OCI-LY7 (cell line): ENCODE data around the gene SLC5A9. TPM values are rescaled to one million over a fixed set of nuclear protein-coding genes. Genes with fewer than 3 reads are reported as not detected.
"Not testable (repeated sequence)": the region's sequence is repeated elsewhere in the genome, so short reads cannot be mapped to it uniquely, and the experiment has no call there.

Source experiments
- BruUV-seq: library from RNA; stranded (reverse); fragments of 400-500 nt; replicated peaks from 2 replicates; lab custom pipeline; 2021; lab: Mats Ljungman, UMichigan
- CTCF ChIA-PET: fragments of 300-600 bp; sonication (Branson Sonifier 250); formaldehyde crosslinking; loops from one replicate; lab custom pipeline; 2022; ENCODE audit warnings: antibody characterized with exemption; ENCODE audit not compliant: unreplicated experiment; lab: Charles Lee
- POLR2A ChIA-PET: fragments of 300-600 bp; sonication (Branson Sonifier 250); formaldehyde crosslinking; loops from one replicate; lab custom pipeline; 2022; ENCODE audit warnings: antibody characterized with exemption; lab: Charles Lee
- DNase-seq: peaks from one replicate; pipeline ENCODE4 v3.0.0-alpha.2; 2015; ENCODE audit warnings: low spot score
- H2AFZ ChIP-seq: fragments of 200-600 bp; sonication (generic), shearing (Covaris generic); 2 replicates; pipeline ENCODE4 v1.6.1; 2014; ENCODE audit warnings: mild to moderate bottlenecking, antibody characterized with exemption, low read length, moderate library complexity
- H3K27ac ChIP-seq: fragments of 200-600 bp; sonication (generic); 2 replicates; pipeline ENCODE4 v1.5.1; 2014; ENCODE audit warnings: mixed run types, low read depth, mild to moderate bottlenecking, moderate library complexity, low read length, inconsistent platforms; ENCODE audit not compliant: poor library complexity, severe bottlenecking
- H3K36me3 ChIP-seq: fragments of 200-600 bp; sonication (generic); 2 replicates; pipeline ENCODE4 v1.6.1; 2014; ENCODE audit warnings: mild to moderate bottlenecking, antibody characterized with exemption, low read length, moderate library complexity, mixed read lengths; ENCODE audit not compliant: insufficient read depth
- H3K4me1 ChIP-seq: fragments of 200-600 bp; sonication (generic); 2 replicates; pipeline ENCODE4 v1.5.1; 2014; ENCODE audit warnings: mild to moderate bottlenecking, low read length; ENCODE audit not compliant: insufficient read depth, poor library complexity, severe bottlenecking
- H3K4me2 ChIP-seq: fragments of 200-600 bp; sonication (generic); 2 replicates; pipeline ENCODE4 v1.6.1; 2014; ENCODE audit warnings: mild to moderate bottlenecking, low read length
- H3K4me3 ChIP-seq: fragments of 200-600 bp; sonication (generic); 2 replicates; pipeline ENCODE4 v1.5.1; 2014; ENCODE audit warnings: mild to moderate bottlenecking, low read depth, low read length; ENCODE audit not compliant: poor library complexity, severe bottlenecking
- H3K79me2 ChIP-seq: fragments of 200-600 bp; sonication (generic); 2 replicates; pipeline ENCODE4 v1.6.1; 2016; ENCODE audit warnings: low read depth, mild to moderate bottlenecking, low read length, moderate library complexity, mixed read lengths; ENCODE audit not compliant: insufficient read depth
- H3K9me2 ChIP-seq: fragments of 200-600 bp; sonication (generic); 2 replicates; pipeline ENCODE4 v1.6.1; 2016; ENCODE audit warnings: mild to moderate bottlenecking, low read length, mixed read lengths; ENCODE audit not compliant: insufficient read depth
- H3K9me3 ChIP-seq: fragments of 200-600 bp; sonication (generic); 2 replicates; pipeline ENCODE4 v1.6.1; 2014; ENCODE audit warnings: mild to moderate bottlenecking, mixed run types, low read length, mixed read lengths
- H4K20me1 ChIP-seq: fragments of 200-600 bp; sonication (generic); 2 replicates; pipeline ENCODE4 v1.6.1; 2014; ENCODE audit warnings: mild to moderate bottlenecking, antibody characterized with exemption, low read length, moderate library complexity, mixed read lengths; ENCODE audit not compliant: insufficient read depth
- EZH2phosphoT487 ChIP-seq: fragments of 200-600 bp; sonication (generic); IDR thresholded peaks from 2 replicates; pipeline ENCODE4 v1.6.1; 2018; ENCODE audit warnings: low read depth, borderline replicate concordance, mild to moderate bottlenecking, mixed run types, antibody characterized with exemption, low read length, moderate library complexity, mixed read lengths
- intact Hi-C: fragments of 100-400 bp; cut with micrococcal nuclease; formaldehyde crosslinking; loops from one replicate; pipeline ENCODE4 v1.10.0; 2022; ENCODE audit not compliant: unreplicated experiment
- total RNA-seq, 2 experiments: library from RNA; depleted of rRNA in 1 of 2; stranded (reverse); fragments of >200 nt in 1 of 2; shearing (Covaris generic) in 1 of 2; gene quantifications; 2 replicates each; pipeline ENCODE4 v1.2.3, GENCODE V29; 2014 to 2022
- TF ChIP-seq, protein P1 (sequence below): fragments of 200-600 bp; sonication (generic); conservative IDR thresholded peaks from 2 replicates; pipeline ENCODE4 v1.5.1; 2014; ENCODE audit warnings: mild to moderate bottlenecking, antibody characterized with exemption, low read length, moderate library complexity, mixed read lengths

The SLC5A9 gene
- total RNA-seq, 2 experiments from 2014 or later: not detected

GRCh38 chr1:48214366-48214765 is 8.2 kb upstream of the SLC5A9 start:
- H3K4me3 ChIP-seq, BruUV-seq, H2AFZ ChIP-seq, intact Hi-C loops, H3K4me1 ChIP-seq, H3K27ac ChIP-seq, H4K20me1 ChIP-seq, CTCF ChIA-PET, H3K36me3 ChIP-seq, H3K9me2 ChIP-seq, H3K4me2 ChIP-seq, DNase-seq, H3K9me3 ChIP-seq, H3K79me2 ChIP-seq, POLR2A ChIA-PET: not testable (repeated sequence)

- Histone ChIP-seq H3K79me2 (no peaks in the 10 kb centered on the region), H3K4me2 (no peak overlapping the region), H3K36me3 (no peaks in the 10 kb centered on the region), H3K4me3 (no peak overlapping the region), H3K9me2 (no peaks in the 10 kb centered on the region), H3K9me3 (no peaks in the 10 kb centered on the region), H3K27ac (no peak overlapping the region), H3K4me1 (no peaks in the 10 kb centered on the region), H2AFZ (no peak overlapping the region), H4K20me1 (no peaks in the 10 kb centered on the region)
- no peak for DNase-seq
- POLR2A ChIA-PET: no interaction called here
- intact Hi-C loops: no loop called here
- BruUV-seq: no TSS peak
- TF ChIP-seq, protein P1, sequence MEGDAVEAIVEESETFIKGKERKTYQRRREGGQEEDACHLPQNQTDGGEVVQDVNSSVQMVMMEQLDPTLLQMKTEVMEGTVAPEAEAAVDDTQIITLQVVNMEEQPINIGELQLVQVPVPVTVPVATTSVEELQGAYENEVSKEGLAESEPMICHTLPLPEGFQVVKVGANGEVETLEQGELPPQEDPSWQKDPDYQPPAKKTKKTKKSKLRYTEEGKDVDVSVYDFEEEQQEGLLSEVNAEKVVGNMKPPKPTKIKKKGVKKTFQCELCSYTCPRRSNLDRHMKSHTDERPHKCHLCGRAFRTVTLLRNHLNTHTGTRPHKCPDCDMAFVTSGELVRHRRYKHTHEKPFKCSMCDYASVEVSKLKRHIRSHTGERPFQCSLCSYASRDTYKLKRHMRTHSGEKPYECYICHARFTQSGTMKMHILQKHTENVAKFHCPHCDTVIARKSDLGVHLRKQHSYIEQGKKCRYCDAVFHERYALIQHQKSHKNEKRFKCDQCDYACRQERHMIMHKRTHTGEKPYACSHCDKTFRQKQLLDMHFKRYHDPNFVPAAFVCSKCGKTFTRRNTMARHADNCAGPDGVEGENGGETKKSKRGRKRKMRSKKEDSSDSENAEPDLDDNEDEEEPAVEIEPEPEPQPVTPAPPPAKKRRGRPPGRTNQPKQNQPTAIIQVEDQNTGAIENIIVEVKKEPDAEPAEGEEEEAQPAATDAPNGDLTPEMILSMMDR: no peak
- CTCF ChIA-PET: no interaction called here
Observed at GRCh38 chr1:48214820-48215219, 7.7 kb upstream of the SLC5A9 start.

GRCh38 chr1:48215222-48215621 is 7.3 kb upstream of the SLC5A9 start:
- TF ChIP-seq, protein P1: no peak
- no peak for TF ChIP-seq EZH2phosphoT487
- Histone ChIP-seq H3K9me2 (no peaks in the 10 kb centered on the region), H3K4me1 (no peaks in the 10 kb centered on the region), H4K20me1 (no peaks in the 10 kb centered on the region), H3K27ac (no peak overlapping the region), H3K4me3 (no peak overlapping the region), H3K79me2 (no peaks in the 10 kb centered on the region), H2AFZ (no peak overlapping the region), H3K36me3 (no peaks in the 10 kb centered on the region), H3K4me2 (no peak overlapping the region), H3K9me3 (no peaks in the 10 kb centered on the region)
- ChIA-PET POLR2A (no interaction called here), CTCF (no interaction called here)
- intact Hi-C loops: no loop called here
- no peak for DNase-seq
- no TSS peak for BruUV-seq
